BLaER1 treated with 17β-estradiol and CSF1 and Interleukin-3, amounts not matched to agents 10 nM and 100 nM (cell line): ENCODE results near the gene CCDC71L.
"Not testable (repeated sequence)": the region's sequence is repeated elsewhere in the genome, so short reads cannot be mapped to it uniquely, and the experiment has no call there.

ENCODE experiments used
- H3K27ac ChIP-seq, 11 experiments: shearing (Covaris generic); formaldehyde crosslinking; 2 replicates each; pipeline ENCODE4 v1.8.1; 2022
- H3K27me3 ChIP-seq, 11 experiments: shearing (Covaris generic); formaldehyde crosslinking; 2 replicates each; pipeline ENCODE4 v1.8.1; 2022
- H3K36me3 ChIP-seq, 11 experiments: shearing (Covaris generic); formaldehyde crosslinking; 2 replicates each; pipeline ENCODE4 v1.8.1; 2022
- H3K4me1 ChIP-seq, 10 experiments: shearing (Covaris generic); formaldehyde crosslinking; 2 replicates each; pipeline ENCODE4 v1.8.1; 2022
- H3K4me2 ChIP-seq, 11 experiments: shearing (Covaris generic); formaldehyde crosslinking; 2 replicates each; pipeline ENCODE4 v1.8.1; 2022
- H3K4me3 ChIP-seq, 10 experiments: shearing (Covaris generic); formaldehyde crosslinking; 2 replicates each; pipeline ENCODE4 v1.8.1; 2022
- H3K9ac ChIP-seq, 11 experiments: shearing (Covaris generic); formaldehyde crosslinking; 2 replicates each; pipeline ENCODE4 v1.8.1; 2022
- H3K9me3 ChIP-seq, 11 experiments: shearing (Covaris generic); formaldehyde crosslinking; replicated peaks in 1 of 11; 2 replicates each; pipeline ENCODE4 v1.8.1; 2022
- H4K20me1 ChIP-seq, 11 experiments: shearing (Covaris generic); formaldehyde crosslinking; 2 replicates each; pipeline ENCODE4 v1.8.1; 2022
- Cebpa-rat ChIP-seq, 11 experiments: shearing (Covaris generic); IDR thresholded peaks; 2 replicates each; pipeline ENCODE4 v1.8.1; 2022

The CCDC71L gene

DNA sequence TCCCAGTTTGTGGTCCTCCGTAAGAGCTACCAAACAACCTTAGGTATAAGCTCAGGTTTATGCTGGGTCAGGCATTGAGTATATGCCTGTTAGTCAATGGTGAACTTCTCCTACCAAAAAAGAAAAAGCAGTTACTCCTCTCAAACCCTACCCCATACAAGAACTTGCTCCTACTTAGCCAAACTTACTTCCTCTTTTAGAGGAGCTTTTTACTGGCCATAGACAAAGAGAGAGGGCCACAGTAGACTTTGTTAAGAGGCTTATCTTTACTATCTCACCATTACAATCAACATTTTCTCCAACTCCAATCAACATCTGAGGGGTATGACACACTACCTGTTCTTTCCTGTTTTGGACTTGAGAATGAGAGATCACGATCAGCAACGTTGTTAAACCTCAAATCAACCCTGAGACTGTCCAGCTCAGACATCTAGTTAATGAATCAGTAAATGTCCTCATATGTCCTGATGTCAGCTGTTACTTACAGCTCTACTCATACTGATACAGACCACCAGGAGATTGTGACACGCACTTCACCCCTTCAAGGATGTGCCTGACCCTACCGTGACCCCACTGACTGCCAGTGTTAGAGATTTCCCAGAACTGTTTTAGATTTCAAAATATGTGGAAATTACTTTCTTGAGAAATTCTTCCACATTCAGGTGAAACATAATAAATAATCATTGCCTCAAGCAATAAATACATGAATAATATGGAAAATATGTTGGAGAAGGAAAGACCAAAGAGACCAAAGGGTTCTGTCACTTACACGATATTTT is 18.4 kb upstream of the CCDC71L start:
- H3K4me3 ChIP-seq: no peak overlapping the region
- peak overlapping the region in 3 of 11 experiments; percentile 1 to 52 (median 12); a peak in 2 of 22 replicates for H3K4me2 ChIP-seq
- no peaks in the 10 kb centered on the region for H3K36me3 ChIP-seq
- H3K9me3 ChIP-seq: no peaks in the 10 kb centered on the region
- no peaks in the 10 kb centered on the region for H4K20me1 ChIP-seq
- H3K27me3 ChIP-seq: no peaks in the 10 kb centered on the region
- TF ChIP-seq Cebpa-rat (IDR thresholded peaks at IDR 0.05): no peak
- H3K27ac ChIP-seq: peak overlapping the region in 2 of 11 experiments; percentile 4 to 28; a peak in 1 of 22 replicates
- H3K4me1 ChIP-seq: peaks cover 0 to 12% (median 0%) of the 10 kb centered on the region in 10 experiments; a peak in 5 of 20 replicates
- H3K9ac ChIP-seq: no peak overlapping the region

DNA sequence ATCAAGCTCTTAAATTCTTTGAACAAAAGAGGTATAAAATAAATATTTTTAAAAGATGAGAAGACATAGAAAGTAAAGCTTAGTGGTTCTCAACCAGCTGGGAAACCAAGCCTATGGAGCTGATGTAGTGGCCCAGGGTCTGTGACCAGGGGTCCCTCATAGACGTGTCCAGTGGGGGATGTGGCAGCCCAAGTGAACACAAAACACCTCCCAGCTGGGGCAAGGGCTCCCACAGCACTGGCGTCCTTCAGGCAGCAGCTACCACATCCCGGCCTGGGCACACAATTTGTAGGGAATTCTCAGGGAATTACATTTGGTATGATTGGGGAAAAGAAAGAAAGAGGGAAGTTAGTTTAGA is 17.8 kb upstream of the CCDC71L start:
- Histone ChIP-seq H3K27me3 (no peaks in the 10 kb centered on the region), H3K27ac (peak overlapping the region in 2 of 11 experiments; percentile 4 to 28; a peak in 1 of 22 replicates), H4K20me1 (no peaks in the 10 kb centered on the region), H3K36me3 (no peaks in the 10 kb centered on the region), H3K4me1 (peaks cover 0 to 12% (median 0%) of the 10 kb centered on the region in 10 experiments; a peak in 5 of 20 replicates), H3K4me3 (no peak overlapping the region), H3K9ac (no peak overlapping the region), H3K4me2 (peak overlapping the region in 3 of 11 experiments; percentile 1 to 52 (median 12); a peak in 2 of 22 replicates), H3K9me3 (no peaks in the 10 kb centered on the region)
- no peak for TF ChIP-seq Cebpa-rat (IDR thresholded peaks at IDR 0.05)

DNA sequence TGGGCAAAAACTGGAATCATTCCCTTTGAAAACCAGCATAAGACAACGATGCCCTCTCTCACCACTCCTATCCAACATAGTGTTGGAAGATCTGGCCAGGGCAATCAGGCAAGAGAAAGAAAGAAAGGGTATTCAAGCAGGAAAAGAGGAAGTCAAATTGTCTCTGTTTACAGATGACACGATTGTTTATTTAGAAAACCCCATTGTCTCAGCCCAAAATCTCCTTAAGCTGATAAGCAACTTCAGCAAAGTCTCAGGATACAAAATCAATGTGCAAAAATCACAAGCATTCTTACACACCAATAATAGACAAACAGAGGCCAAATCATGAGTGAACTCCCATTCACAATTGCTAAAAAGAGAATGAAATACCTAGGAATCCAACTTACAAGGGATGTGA is 15.5 kb upstream of the CCDC71L start:
- not testable (repeated sequence) for H3K36me3 ChIP-seq, H3K4me2 ChIP-seq, H3K27me3 ChIP-seq, H3K4me3 ChIP-seq, H4K20me1 ChIP-seq, H3K9ac ChIP-seq, H3K27ac ChIP-seq
- Histone ChIP-seq H3K4me1 (peaks cover 0 to 12% (median 0%) of the 10 kb centered on the region in 10 experiments; a peak in 5 of 20 replicates), H3K9me3 (peaks cover 0 to 11% (median 7%) of the 10 kb centered on the region in 11 experiments; a peak in 6 of 22 replicates)

DNA sequence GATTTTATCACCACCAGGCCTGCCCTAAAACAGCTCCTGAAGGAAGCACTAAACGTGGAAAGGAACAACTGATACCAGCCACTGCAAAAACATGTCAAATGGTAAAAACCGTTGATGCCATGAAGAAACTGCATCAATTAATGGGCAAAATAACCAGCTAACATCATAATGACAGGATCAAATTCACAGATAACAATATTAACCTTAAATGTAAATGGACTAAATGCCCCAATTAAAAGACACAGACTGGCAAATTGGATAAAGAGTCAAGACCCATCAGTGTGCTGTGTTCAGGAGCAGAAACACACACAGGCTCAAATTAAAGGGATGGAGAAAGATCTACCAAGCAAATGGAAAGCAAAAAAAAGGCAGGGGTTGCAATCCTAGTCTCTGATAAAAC is 12.7 kb upstream of the CCDC71L start:
- peaks cover 0 to 11% (median 7%) of the 10 kb centered on the region in 11 experiments; a peak in 6 of 22 replicates for H3K9me3 ChIP-seq
- not testable (repeated sequence) for H3K36me3 ChIP-seq, H3K27ac ChIP-seq, H3K4me3 ChIP-seq, H3K4me1 ChIP-seq, H3K27me3 ChIP-seq, H3K4me2 ChIP-seq, H3K9ac ChIP-seq, H4K20me1 ChIP-seq

DNA sequence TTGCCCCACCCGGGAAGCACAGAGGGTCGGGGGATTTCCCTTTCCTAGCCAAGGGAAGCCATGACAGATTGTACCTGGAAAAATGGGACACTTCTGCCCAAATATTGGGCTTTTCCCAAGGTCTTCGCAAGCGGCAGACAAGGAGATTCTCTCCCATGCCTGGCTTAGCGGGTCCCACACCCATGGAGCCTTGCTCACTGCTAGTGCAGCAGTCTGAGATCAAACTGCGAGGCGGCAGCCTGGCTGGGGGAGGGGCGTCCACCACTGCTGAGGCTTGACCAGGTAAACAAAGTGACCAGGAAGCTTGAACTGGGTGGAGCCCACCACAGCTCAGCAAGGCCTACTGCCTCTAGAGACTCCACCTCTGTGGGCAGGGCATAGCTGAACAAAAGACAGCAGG is 11.0 kb upstream of the CCDC71L start:
- H3K36me3 ChIP-seq, H3K4me2 ChIP-seq, H3K27me3 ChIP-seq, H3K4me1 ChIP-seq, H3K4me3 ChIP-seq, H3K9ac ChIP-seq, H3K27ac ChIP-seq, H4K20me1 ChIP-seq: not testable (repeated sequence)
- H3K9me3 ChIP-seq: peaks cover 0 to 11% (median 7%) of the 10 kb centered on the region in 11 experiments; a peak in 6 of 22 replicates

DNA sequence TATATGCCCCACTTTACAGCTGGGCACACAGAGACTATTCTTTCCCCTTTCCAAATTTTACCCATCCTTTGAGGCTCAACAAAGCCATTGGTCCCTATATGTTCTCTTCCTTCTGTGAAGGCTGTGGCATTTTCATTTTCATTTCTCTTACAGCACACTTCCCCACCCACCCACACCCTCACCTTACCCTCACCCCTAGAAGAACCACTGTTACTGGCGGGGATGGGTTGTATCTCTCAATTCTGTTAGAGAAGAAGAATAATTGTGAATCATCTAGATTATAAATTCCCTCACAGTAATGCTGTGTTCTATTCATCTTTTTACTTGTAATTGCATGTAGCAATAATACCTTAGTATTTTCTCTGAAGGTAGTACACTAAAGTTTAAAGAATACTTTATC is 10.2 kb upstream of the CCDC71L start:
- H3K4me1 ChIP-seq: no peaks in the 10 kb centered on the region
- H3K9ac ChIP-seq: no peak overlapping the region
- H3K36me3 ChIP-seq: no peaks in the 10 kb centered on the region
- no peak for TF ChIP-seq Cebpa-rat (IDR thresholded peaks at IDR 0.05)
- H3K4me2 ChIP-seq: no peak overlapping the region
- no peak overlapping the region for H3K27ac ChIP-seq
- H3K9me3 ChIP-seq: peaks cover 0 to 11% (median 7%) of the 10 kb centered on the region in 11 experiments; a peak in 6 of 22 replicates
- no peaks in the 10 kb centered on the region for H3K27me3 ChIP-seq
- H3K4me3 ChIP-seq: no peak overlapping the region
- H4K20me1 ChIP-seq: no peaks in the 10 kb centered on the region

DNA sequence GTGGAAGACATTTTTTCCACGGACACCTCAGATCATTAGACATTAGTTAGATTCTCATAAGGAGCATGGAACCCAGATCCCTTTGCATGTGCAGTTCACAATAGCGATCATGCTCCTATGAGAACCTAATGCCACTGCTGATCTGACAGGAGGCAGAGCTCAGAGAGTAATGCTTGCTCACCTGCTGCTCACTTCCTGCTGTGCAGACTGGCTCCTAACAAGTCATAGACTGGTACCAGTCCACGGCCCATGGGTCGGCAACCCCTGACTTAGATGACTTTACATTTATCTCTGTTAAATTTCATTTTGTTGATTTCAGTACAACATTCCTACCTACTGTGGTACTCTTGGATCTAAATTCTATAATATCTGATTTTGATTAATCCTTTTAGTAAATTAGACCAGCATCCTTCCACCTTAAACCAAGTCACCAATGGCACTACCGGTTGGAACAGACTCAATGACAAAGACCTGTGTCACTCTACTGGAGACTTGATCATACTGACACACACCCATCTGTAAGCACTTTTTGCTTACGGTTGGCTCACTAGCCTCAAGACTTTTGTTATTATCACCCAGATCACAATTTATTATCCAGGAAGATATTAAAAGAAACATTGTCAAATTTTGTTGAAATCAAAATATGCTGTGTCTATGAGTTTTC is 8.0 kb upstream of the CCDC71L start:
- no peaks in the 10 kb centered on the region for H3K36me3 ChIP-seq
- no peak for TF ChIP-seq Cebpa-rat (IDR thresholded peaks at IDR 0.05)
- H3K9me3 ChIP-seq: peaks cover 0 to 11% (median 7%) of the 10 kb centered on the region in 11 experiments; a peak in 6 of 22 replicates
- H3K4me3 ChIP-seq: no peak overlapping the region
- no peak overlapping the region for H3K4me2 ChIP-seq
- no peak overlapping the region for H3K27ac ChIP-seq
- H3K9ac ChIP-seq: no peak overlapping the region
- H3K4me1 ChIP-seq: no peaks in the 10 kb centered on the region
- H4K20me1 ChIP-seq: no peaks in the 10 kb centered on the region
- no peaks in the 10 kb centered on the region for H3K27me3 ChIP-seq

DNA sequence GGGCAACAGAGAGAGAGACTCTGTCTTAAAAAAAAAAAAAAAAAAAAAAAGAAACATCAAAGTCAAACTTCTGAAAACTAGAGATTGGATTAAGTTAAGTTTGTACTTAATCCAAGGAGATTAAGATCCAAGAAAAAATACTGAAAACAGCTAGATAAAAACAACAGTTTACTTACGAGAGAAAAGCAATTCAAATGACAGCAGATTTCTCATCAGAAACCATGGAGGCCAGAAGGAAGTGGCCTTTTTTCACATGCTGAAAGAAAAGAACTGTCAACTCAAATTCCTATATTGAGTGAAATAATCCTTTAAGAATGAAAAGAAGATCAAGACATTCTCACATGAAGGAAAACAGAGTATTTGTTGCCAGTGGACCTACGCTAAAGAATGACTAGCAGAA is 5.4 kb upstream of the CCDC71L start:
- no peak overlapping the region for H3K27ac ChIP-seq
- TF ChIP-seq Cebpa-rat (IDR thresholded peaks at IDR 0.05): no peak
- H3K9me3 ChIP-seq: no peaks in the 10 kb centered on the region
- H4K20me1 ChIP-seq: no peaks in the 10 kb centered on the region
- no peaks in the 10 kb centered on the region for H3K4me1 ChIP-seq
- no peak overlapping the region for H3K9ac ChIP-seq
- no peak overlapping the region for H3K4me3 ChIP-seq
- H3K27me3 ChIP-seq: no peaks in the 10 kb centered on the region
- H3K4me2 ChIP-seq: no peak overlapping the region
- no peaks in the 10 kb centered on the region for H3K36me3 ChIP-seq

DNA sequence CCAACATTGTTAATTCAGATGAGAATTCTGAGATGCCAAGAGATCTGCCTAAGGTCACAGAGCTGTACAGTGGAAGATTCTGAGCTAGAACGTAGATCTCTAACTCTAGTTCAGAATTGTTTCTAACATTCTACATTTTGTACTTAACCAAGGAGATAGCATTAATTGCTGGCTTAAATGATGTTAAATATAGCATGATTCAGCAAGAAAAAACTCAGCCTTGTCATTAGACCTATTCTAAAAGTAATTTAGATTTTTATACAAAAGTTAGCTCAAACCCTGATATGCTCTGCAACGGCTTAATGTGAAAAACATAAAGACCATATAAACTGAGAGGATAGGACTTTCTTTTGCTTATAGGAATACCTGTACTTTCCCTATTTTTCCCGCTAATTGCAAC is 3.4 kb upstream of the CCDC71L start:
- H3K27me3 ChIP-seq: no peaks in the 10 kb centered on the region
- no peak overlapping the region for H3K9ac ChIP-seq
- H3K4me1 ChIP-seq: peaks cover 1 to 6% (median 4%) of the 10 kb centered on the region in 10 experiments; a peak in 13 of 20 replicates
- no peaks in the 10 kb centered on the region for H3K36me3 ChIP-seq
- no peaks in the 10 kb centered on the region for H4K20me1 ChIP-seq
- H3K27ac ChIP-seq: no peak overlapping the region
- no peak overlapping the region for H3K4me3 ChIP-seq
- H3K4me2 ChIP-seq: no peak overlapping the region
- H3K9me3 ChIP-seq: no peaks in the 10 kb centered on the region
- TF ChIP-seq Cebpa-rat (IDR thresholded peaks at IDR 0.05): no peak
